HG03378 (cell line): ENCODE results near the gene RNF157.

Experiments used
- ATAC-seq: cut with Tn5 transposase; IDR thresholded peaks from one replicate; pipeline ENCODE4 v1.9.1; 2021; ENCODE audit warnings: mild to moderate bottlenecking, moderate library complexity; ENCODE audit not compliant: unreplicated experiment

The RNF157 gene

GRCh38 chr17:76145231-76146052 lies 94.9 kb downstream of the RNF157 start:
- ATAC-seq = no peak

GRCh38 chr17:76142585-76143041 lies 97.7 kb downstream of the RNF157 start:
- ATAC-seq = no peak

GRCh38 chr17:76142039-76142584 lies 98.2 kb downstream of the RNF157 start:
- ATAC-seq = no peak

DNA sequence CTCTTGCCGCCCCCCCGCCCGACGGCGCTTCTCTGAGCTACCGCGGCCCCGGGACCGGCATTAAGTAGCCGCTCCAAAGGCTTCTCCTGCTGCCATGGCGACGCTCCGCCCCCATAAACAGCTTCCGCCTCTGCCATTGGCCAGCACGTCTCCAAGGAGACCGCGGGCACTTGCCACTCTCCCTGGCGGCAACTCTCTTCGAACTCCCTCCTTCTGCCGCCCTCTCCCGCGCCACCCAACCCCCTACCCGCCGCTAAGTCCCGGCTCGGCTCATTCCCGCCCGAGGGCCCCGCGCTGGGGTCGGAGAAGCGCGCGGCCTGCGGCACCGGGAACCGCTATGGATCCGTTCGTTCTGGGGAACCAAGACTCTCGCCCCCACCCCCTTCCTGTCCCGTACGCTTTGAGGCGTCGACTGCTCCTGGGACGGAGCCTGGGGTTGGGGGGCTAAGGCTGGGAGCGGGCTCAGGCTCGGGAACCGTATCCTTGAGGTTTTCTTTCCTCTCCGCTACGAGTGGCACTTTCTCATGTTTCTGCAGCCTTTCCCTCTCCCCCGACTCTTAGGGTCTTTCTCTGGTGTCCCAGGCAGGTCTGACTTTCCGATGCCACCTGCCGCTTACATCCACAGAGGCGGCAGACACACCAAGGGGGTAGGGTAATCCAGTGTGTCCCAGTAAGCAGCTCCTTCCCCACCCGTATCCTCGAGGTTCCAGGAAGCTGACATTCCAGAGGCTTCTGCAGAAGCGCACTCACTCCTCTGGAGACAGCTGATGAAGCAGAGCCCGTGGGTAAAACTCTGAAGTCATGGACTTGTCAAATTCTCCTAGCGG lies 98.9 kb downstream of the RNF157 start, which contains the start of gene FOXJ1:
FOXJ1 (minus strand) TSS at position 34 of the 827 bp plus-strand sequence. CDS start 850 bp downstream, outside the sequence.
- ATAC-seq = peak; percentile 65

- ATAC-seq = no peak
These were observed 99.6 kb downstream of the RNF157 start for GRCh38 chr17:76140661-76141211.

DNA sequence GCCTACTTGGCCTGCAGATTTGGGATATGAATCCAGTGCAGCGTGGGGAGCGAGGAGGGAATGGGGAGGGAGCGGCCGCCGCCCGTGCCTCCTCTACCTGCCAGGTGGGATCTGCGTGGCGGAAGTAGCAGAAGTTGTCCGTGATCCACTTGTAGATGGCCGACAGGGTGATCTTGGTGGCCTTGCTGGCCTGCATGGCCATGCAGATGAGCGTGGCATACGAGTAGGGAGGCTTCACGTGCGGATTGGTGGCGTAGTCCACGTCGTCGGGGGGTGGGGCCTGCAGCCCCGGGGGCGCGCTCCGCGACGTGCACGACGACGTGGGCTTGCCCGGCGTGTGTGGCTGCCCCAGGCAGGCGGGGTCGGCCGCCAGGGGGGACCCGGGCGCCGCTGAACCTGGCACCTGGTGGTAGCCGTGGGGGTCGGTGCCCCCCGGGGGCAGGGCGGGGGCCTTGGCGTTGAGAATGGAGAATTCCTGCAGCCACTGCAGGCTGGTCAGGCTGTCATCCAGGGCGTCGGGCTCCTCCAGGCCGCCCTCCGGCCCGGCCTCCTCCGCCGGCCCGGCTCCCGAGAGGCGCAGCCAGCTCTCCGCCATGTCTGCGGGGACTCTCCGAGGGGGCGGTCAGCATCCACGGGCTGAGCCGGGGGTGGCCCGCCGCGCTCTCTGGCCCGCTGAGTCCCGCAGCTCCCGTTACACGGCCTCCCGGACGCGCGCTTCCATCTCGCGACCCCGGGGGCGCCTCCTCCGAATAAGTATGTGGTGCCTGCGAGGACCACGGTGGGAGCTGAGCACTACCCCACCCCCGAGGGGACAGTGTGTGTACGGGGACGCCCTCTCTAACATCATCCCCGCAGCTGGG lies 100.3 kb downstream of the RNF157 start:
- ATAC-seq = no peak

DNA sequence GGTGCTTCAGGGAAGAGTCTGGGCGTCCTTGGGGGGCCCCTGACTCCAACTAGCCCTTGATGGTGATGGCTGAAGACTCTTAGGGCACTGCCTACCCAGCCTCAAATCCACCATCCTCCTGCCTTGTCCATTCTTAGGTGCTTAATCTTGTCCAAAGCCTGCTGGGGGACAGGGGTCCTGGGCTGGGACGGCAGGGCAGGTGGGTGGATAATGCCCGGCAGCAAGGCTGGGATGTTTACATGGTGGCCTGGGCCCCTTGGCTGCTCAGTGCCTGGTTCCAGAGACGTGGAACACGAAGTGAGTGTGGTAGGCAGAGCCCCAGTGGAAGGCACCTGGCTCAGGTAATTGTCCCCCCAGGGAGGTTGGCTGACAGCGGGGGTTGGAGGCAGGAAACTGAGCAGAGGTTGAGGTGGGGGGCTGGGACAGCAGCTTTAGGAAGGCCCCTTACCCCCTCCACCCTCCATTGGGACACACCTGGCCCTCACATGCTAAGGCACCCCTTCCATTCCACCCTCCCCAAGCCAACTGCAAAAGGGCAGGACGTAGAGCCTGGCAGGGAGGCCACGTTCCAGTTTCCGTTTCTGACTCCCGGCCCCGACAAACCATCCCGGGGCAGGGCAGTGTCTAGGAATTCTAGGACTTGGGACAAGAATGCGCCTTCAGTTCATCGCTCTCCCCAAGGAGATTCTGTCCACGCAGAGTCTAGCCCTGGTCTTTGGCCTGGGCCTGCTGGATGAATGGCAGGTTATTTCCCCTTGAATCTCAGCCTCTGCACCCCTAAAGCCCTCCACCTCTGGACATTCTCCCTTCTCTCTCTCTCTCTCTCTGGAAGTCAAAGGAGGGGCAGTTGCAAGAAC lies 101.2 kb downstream of the RNF157 start:
- no peak for ATAC-seq

GRCh38 chr17:76138234-76138895 lies 101.9 kb downstream of the RNF157 start:
- no peak for ATAC-seq

DNA sequence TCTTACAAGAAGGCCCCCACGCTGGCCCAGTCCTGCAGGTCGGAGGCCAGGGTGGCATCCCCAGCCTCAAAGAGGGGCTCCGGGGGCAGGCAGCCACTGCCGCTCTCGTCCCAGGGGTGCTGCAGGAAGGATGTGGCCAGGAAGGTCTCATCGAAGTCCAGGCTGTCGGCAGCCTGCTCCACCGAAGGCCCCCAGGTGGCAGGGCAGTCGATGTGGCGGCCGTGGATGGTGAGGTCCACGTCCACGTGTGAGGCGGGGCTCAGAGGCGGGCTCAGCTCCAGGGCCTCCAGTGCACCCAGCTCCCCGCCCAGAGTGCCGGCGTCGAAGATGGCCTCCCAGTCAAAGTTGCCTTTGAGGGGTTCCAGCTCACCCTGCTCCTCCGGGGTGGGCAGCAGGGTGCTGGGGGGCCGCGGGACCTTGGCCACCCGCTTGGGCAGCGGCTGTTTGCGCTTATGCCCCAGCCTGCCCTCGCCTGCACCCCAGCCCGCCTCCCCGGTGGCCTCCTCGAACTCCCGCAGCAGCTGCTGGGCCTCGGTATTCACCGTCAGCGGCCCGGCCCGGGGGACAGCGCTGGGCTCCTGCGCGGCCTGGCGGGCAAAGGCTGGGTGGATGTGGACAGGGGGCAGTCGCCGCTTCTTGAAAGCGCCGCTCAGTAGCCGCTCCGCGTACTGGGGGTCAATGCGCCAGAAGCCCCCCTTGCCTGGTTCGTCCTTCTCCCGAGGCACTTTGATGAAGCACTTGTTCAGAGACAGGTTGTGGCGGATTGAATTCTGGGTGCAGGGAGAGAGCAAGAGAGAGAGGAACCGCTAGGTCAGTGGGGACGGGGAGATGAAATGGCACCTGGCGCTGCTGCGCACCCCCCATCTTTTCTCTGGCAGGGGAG lies 102.7 kb downstream of the RNF157 start:
- ATAC-seq = no peak

DNA sequence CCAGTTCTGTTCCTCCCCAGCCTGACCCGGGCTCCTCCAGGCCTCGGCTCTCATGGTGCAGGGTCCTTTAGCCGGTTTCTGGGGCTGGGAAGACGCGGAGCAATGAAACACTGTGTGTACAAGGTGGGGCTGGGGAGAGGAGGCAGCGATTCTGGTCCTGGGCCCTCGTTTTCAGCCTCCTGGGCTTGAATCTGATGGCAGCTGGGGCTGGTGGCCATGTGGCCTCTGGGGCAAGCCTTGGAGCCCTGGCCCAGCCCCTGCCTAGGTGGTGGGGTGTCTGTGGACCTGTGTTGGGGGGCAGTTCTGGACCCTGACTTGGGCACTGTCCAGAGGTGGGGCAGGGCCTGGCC lies 103.3 kb downstream of the RNF157 start:
- no peak for ATAC-seq

DNA sequence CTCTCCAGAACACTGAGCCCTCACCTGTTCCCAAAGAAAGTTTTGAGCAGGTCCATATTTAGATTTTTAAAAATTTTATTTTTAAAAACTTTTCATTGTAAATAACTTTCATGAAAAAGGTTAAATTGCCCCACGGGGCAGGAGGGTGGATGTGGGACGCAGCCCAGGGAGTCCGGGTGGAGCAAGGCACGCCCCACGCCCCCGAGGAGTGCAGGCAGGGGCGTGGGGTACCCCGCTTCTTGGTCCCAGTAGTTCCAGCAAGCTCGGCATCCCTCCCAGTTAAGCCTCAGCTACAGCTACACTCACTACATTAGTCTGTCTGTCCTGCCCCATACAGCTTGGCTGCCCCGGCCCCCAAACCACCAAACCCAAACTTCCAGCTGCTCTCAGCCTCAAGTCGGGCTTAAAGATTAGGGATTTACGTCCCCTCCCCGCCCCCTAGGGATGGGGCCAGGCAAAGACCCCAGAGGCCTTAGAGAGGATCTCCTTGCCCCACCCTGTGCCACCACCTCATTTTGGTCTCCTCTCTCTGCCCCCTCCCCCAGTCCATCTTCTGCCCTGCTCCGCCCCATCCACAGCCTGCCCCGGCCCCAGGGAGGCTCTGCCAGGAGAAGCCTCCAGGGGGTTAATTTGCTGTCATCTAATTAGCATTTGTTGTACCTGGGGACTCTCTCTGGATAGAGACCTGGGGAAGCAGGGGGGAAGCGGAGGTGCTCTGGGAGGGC lies 103.9 kb downstream of the RNF157 start:
- ATAC-seq = no peak

GRCh38 chr17:76135810-76136188 lies 104.5 kb downstream of the RNF157 start:
- ATAC-seq = no peak

- no peak for ATAC-seq
These were observed 105.1 kb downstream of the RNF157 start for GRCh38 chr17:76134911-76135809.

DNA sequence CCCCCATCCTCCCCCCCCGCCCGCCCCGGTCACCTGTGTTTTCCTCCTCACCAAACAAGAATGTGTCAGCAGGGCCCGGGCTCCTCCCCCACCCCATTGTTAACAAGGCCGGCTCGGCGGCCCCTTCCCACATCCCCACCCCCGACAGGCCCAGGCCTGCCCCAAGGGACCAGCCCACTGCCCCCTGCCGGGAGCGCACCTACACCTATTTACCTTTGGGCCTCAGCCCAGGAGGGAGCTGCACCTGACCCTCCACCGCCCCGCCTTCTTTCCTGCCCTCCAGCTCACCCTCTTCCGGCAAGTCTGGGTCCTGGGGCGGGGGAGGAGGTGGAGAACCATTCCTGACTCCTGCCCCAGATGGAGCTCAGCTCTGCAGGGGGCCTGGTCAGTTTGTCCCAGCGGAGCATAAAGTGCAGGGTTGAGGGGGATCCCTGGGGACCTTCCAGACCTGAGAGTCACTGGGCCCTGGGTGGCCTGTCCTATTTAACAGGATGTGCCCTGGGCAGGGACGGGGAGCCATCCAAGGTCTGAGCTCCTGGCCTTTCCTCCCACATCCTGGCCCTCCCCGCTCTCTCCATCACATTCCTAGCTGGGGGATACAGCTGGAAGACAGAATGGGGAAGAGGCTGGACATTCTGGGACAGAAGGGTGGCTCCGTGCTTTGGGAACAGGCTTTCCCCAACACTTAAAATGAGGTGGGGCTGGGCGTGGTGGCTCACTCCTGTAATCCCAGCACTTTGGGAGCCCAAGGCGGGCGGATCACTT lies 107.5 kb downstream of the RNF157 start:
- no peak for ATAC-seq

DNA sequence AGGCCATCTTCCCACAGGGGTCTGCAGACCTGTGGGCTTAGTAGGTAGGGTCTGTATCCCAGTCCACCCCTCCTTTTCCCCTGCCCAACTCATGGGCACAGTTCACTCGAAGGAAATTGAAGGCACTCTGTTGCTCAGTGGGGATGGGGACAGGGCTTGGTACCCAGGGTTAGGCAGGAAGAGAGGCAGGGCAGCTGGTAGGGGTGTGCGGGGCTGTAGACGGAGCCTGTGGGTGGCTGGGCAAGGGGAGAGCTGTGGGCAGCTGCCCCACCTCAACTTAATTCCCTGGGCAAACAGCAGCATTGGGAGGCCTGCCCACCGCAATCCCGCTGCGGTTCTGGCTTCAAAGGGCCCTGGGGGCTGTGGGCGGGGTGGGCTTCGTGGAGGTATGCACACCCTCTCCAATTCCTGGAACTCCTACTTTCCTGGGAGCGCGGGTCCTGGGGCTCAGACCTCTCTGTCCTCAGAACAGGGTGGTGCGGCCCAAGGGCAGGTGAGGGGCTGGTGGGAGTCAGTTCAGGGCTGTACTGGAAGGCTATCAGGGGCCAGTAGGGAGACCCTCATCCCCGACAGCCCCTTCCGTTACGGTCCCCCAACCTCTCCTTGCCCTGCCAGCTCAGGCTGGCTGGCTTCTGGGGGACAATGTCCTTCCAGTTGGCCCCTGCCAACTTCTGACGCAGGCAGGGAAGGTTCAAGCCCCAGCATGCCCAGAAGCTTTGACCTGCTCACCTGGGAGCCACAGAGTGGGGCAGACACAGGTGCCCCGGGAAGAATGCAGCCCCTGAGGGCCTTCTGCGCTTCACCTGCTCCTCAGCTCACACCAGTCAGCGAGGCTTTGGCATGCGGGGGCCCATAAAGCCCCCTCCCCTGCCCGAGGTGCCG lies 108.4 kb downstream of the RNF157 start:
- no peak for ATAC-seq
